Body of pancreas (tissue), 4 donors: Measurements from ENCODE around the gene VDAC2. TPM values are rescaled to one million over a fixed set of nuclear protein-coding genes. Genes with fewer than 3 reads are reported as not detected.

ENCODE experiments used
- ATAC-seq: fragments of 150-250 bp; one replicate; pipeline ENCODE4 v1.9.1; 2016
- DNase-seq, 4 donors: peaks; one replicate each; pipeline ENCODE4 v3.0.0-alpha.2; 2019
- H3K27ac ChIP-seq, 4 donors: fragments of 200-600 bp; sonication (generic); 1 replicate in 3 of 4; 2 replicates in 1 of 4; pipeline versions ENCODE4 v1.5.1 to v1.6.1; 2016 to 2019; ENCODE audit warnings: mild to moderate bottlenecking in 1 of 4, mixed read lengths in 1 of 4, moderate library complexity in 1 of 4
- H3K27me3 ChIP-seq, 2 donors: fragments of 200-600 bp; sonication (generic); one replicate each; pipeline ENCODE4 v1.6.0; 2016; ENCODE audit warnings: mild to moderate bottlenecking in 1 of 2
- H3K36me3 ChIP-seq, 2 donors: fragments of 200-600 bp; sonication (generic); replicated peaks in 1 of 2; 2 replicates each; pipeline ENCODE4 v1.5.1; 2016; ENCODE audit warnings: low read depth in 2 of 2; ENCODE audit not compliant: insufficient read depth in 1 of 2
- H3K4me1 ChIP-seq: fragments of 200-600 bp; sonication (generic); one replicate; pipeline ENCODE4 v1.6.0; 2016
- H3K4me3 ChIP-seq, 2 donors: fragments of 200-600 bp; sonication (generic); 1 replicate in 1 of 2; 2 replicates in 1 of 2; pipeline ENCODE4 v1.5.1; 2016 to 2019
- H3K9me3 ChIP-seq, 3 donors: fragments of 200-600 bp; sonication (generic); 1 replicate in 2 of 3; 2 replicates in 1 of 3; pipeline ENCODE4 v1.5.1; 2016
- POLR2A ChIP-seq, 3 donors: fragments of 450-650 bp; IDR thresholded peaks; one replicate each; pipeline ENCODE4 v1.6.1; 2016; ENCODE audit warnings: antibody characterized with exemption in 3 of 3, mild to moderate bottlenecking in 2 of 3
- WGBS, 2 donors: methylation state at CpG; one replicate each; pipeline ENCODE4 v1.1.5; 2017; 5-methylcytosine and 5-hydroxymethylcytosine counted together
- intact Hi-C: fragments of 100-400 bp; cut with DNase I; formaldehyde crosslinking; loops from one replicate; pipeline ENCODE4 v1.15.1; 2023
- total RNA-seq, 2 donors: library from RNA; depleted of rRNA; stranded (reverse); fragments of >200 nt; gene quantifications; one replicate each; pipeline ENCODE4 v1.1.0, GENCODE V29; 2016
- TF ChIP-seq, protein P1 (sequence below), 7 experiments: fragments of 450-650 bp in 4 of 7; fragments of 200-600 bp in 3 of 7; sonication (generic) in 3 of 7; IDR thresholded peaks; one replicate each; pipeline ENCODE4 v1.5.1; 2016 to 2019; ENCODE audit warnings: antibody characterized with exemption in 7 of 7

The VDAC2 gene, protein sequence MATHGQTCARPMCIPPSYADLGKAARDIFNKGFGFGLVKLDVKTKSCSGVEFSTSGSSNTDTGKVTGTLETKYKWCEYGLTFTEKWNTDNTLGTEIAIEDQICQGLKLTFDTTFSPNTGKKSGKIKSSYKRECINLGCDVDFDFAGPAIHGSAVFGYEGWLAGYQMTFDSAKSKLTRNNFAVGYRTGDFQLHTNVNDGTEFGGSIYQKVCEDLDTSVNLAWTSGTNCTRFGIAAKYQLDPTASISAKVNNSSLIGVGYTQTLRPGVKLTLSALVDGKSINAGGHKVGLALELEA
- total RNA-seq, result 10 to 100 TPM; 52.7 to 71.3 TPM

DNA sequence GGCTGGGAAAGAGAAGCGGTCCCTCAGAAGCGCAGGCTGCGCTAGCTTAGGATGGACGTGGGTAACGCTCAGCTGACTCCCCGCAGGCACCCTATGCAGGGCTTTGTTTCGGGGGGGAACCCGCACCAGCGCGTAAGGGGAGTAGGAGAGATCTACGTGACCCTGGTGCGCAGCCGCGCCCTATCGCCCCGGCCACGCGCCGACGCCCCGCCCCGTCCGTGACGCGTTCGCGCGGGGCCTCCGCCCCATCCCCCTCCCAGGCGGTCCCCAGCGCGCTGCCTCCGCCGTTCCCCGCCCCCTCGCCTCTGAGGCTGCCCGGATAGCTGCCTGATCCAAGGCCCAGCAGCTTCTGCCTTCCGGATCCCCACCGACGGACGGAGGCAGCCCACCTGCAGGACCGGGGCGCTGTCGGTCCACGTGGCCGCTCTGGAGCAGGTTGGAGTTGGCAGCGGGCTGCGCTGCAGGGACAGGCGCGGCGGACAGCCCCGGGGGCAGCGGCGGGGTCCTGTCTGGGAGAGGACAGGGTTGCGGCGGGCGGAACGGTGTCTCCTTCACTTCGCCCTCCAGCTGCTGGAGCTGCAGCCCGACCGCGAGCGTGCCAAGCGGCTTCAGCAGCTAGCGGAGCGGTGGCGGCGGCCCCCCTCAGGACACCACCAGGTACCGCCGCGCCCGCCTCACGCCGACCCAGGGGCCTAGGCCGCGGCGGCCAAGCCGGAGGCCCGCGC is at the start of gene VDAC2:
VDAC2 (plus strand) TSS at position 515 of the 725 bp plus-strand sequence. CDS start 363 bp downstream, outside the sequence.
- Histone ChIP-seq H3K27ac (peak within 1 kb of the TSS; percentile 95 to 100 (median 99)), H3K4me3 (peak within 1 kb of the TSS; percentile 73 to 90), H3K27me3 (no peaks in the 10 kb centered on the region), H3K36me3 (peaks cover 0 to 13% of the 10 kb centered on the region in 2 donors), H3K4me1 (peaks cover 25% of the 10 kb centered on the region), H3K9me3 (no peaks in the 10 kb centered on the region)
- 0 to 1% methylated on average over 10 to 62 of the region's 80 CpGs for WGBS, 2 donors
- DNase-seq (peak; percentile 90 to 92 (median 90)), ATAC-seq (peak; percentile 95)
- TF ChIP-seq, protein P1, sequence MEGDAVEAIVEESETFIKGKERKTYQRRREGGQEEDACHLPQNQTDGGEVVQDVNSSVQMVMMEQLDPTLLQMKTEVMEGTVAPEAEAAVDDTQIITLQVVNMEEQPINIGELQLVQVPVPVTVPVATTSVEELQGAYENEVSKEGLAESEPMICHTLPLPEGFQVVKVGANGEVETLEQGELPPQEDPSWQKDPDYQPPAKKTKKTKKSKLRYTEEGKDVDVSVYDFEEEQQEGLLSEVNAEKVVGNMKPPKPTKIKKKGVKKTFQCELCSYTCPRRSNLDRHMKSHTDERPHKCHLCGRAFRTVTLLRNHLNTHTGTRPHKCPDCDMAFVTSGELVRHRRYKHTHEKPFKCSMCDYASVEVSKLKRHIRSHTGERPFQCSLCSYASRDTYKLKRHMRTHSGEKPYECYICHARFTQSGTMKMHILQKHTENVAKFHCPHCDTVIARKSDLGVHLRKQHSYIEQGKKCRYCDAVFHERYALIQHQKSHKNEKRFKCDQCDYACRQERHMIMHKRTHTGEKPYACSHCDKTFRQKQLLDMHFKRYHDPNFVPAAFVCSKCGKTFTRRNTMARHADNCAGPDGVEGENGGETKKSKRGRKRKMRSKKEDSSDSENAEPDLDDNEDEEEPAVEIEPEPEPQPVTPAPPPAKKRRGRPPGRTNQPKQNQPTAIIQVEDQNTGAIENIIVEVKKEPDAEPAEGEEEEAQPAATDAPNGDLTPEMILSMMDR (IDR thresholded peaks at IDR 0.05), result no peak
- peak; percentile 88 to 94 (median 92) for TF ChIP-seq POLR2A (IDR thresholded peaks at IDR 0.05)
- intact Hi-C loops, result no loop called here

DNA sequence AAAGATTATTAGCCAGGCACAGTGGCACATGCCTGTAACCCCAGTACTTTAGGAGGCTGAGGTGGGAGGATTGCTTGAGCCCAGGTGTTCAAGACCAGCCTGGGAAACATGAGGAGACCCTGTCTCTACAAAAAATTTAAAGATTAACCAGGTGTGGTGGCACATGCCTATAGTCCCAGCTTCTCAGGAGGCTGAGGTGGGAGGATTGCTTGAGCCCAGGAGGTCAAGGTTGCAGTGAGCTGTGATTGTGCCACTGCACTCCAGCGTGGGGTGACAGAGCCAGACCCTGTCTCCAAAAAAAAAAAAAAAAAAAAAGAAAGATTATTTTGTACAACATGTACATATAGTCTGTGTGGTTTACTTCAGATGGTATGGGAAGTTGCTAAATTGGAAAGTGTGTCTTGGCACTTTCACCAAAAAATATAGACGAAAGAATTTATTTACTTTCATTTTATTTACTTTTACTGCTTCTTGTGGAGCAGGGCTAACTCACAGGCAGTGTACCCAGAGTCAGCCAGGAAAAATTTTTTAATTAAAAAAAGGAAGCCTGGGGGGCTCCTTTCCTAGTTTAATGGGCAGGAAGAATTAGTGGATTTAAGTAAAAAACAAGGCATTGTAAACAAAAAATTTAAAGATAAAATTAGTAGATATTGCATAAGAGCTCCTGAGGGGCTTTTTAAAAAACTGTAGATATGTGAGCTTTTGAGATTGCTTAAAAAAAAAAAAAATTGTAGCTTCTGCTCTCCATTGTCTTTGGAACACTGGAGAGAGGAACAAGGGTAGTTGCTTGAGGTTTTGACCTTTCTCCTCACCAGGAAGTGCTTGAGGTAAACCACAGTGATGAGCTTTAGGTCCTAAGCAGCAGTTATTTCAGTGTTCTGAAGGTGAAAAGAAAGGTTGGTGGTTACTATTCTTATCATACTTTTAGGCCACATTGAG is 44.6 kb upstream of the VDAC2 start:
- WGBS, 2 donors, result 30 to 49% methylated on average over 2 of the region's 2 CpGs
- H3K4me1 ChIP-seq, result peaks cover 12% of the 10 kb centered on the region
- no peak overlapping the region for H3K4me3 ChIP-seq
- intact Hi-C loops, result no loop called here
- no peaks in the 10 kb centered on the region for H3K9me3 ChIP-seq
- TF ChIP-seq, protein P1 (IDR thresholded peaks at IDR 0.05), result no peak
- no peak for TF ChIP-seq POLR2A (IDR thresholded peaks at IDR 0.05)
- DNase-seq, result no peak
- no peak for ATAC-seq
- H3K27ac ChIP-seq, result no peak overlapping the region
- no peaks in the 10 kb centered on the region for H3K27me3 ChIP-seq
- no peaks in the 10 kb centered on the region for H3K36me3 ChIP-seq

DNA sequence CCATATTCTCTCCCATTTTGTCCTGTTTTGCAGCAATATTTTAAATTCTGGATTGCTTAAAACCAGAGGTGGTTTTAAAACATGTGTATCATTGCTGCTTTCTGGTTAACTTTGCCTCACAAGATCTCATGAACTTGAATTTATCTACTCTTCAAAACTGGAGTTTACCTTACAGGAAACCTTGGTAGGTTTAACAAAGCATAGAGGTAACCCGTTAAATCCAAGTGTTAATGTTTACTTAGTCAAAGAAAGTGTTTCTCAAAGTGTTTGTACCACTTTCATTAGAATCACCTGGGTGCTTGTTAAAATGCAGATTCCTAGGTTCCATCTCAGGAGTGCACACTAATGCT is 44.0 kb upstream of the VDAC2 start:
- H3K27ac ChIP-seq, result no peak overlapping the region
- H3K27me3 ChIP-seq, result no peaks in the 10 kb centered on the region
- intact Hi-C loops, result no loop called here
- no peak for TF ChIP-seq POLR2A (IDR thresholded peaks at IDR 0.05)
- TF ChIP-seq, protein P1 (IDR thresholded peaks at IDR 0.05), result no peak
- no peak overlapping the region for H3K4me3 ChIP-seq
- H3K9me3 ChIP-seq, result no peaks in the 10 kb centered on the region
- peaks cover 12% of the 10 kb centered on the region for H3K4me1 ChIP-seq
- WGBS, 2 donors, result 37 to 57% methylated on average over 1 of the region's 1 CpG
- no peak for ATAC-seq
- H3K36me3 ChIP-seq, result no peaks in the 10 kb centered on the region
- no peak for DNase-seq

DNA sequence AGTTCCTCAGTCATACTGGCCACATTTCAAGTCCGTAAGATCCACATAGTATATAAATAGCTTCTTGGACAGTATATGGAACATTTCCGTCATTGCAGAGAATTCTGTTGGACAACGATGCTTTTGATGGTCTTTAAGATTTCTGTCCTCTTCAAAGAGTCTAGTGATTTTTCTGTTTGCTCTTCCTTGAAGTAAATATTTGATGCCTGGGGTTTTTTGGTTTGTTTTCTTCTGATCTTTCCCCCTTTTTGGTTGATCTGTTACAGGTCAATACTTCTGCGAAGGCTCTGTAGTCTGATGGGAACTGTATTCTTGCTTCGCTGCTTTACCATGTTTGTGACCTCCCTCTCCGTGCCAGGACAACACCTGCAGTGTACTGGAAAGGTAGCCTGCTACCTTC is 42.3 kb upstream of the VDAC2 start:
- H3K4me1 ChIP-seq, result peaks cover 12% of the 10 kb centered on the region
- ATAC-seq, result no peak
- no peaks in the 10 kb centered on the region for H3K36me3 ChIP-seq
- no peaks in the 10 kb centered on the region for H3K27me3 ChIP-seq
- intact Hi-C loops, result no loop called here
- 72 to 90% methylated on average over 6 of the region's 6 CpGs for WGBS, 2 donors
- no peak for TF ChIP-seq POLR2A (IDR thresholded peaks at IDR 0.05)
- TF ChIP-seq, protein P1 (IDR thresholded peaks at IDR 0.05), result no peak
- H3K27ac ChIP-seq, result no peak overlapping the region
- DNase-seq, result no peak
- H3K9me3 ChIP-seq, result no peaks in the 10 kb centered on the region
- no peak overlapping the region for H3K4me3 ChIP-seq
